Measurements from ENCODE around the gene CLINT1. TPM values are rescaled to one million over a fixed set of nuclear protein-coding genes. Genes with fewer than 3 reads are reported as not detected.

The CLINT1 gene
- total RNA-seq, 1 donor from 2014 or later, result 62.3 TPM

GRCh38 chr5:157802736-157803135 is 56.2 kb downstream of the CLINT1 start:
- DNase-seq (ENCODE audit: extremely low spot score, unreplicated experiment), result no peak
- Mint-ChIP-seq H3K36me3 (ENCODE audit: unreplicated experiment) (peaks cover 27% of the 10 kb centered on the region), H3K4me3 (ENCODE audit: unreplicated experiment) (no peak overlapping the region), H3K27me3 (ENCODE audit: unreplicated experiment) (no peaks in the 10 kb centered on the region), H3K9me3 (ENCODE audit: unreplicated experiment) (no peaks in the 10 kb centered on the region), H3K4me1 (ENCODE audit: unreplicated experiment) (no peaks in the 10 kb centered on the region), H3K27ac (ENCODE audit: unreplicated experiment) (no peak overlapping the region)
- no peak for TF ChIP-seq CTCF (IDR thresholded peaks at IDR 0.05)

- H3K4me1 Mint-ChIP-seq (ENCODE audit: unreplicated experiment), result no peaks in the 10 kb centered on the region
- no peaks in the 10 kb centered on the region for H3K27me3 Mint-ChIP-seq (ENCODE audit: unreplicated experiment)
- H3K9me3 Mint-ChIP-seq (ENCODE audit: unreplicated experiment), result no peaks in the 10 kb centered on the region
- DNase-seq (ENCODE audit: extremely low spot score, unreplicated experiment), result no peak
- H3K4me3 Mint-ChIP-seq (ENCODE audit: unreplicated experiment), result no peak overlapping the region
- H3K27ac Mint-ChIP-seq (ENCODE audit: unreplicated experiment), result no peak overlapping the region
- no peak for TF ChIP-seq CTCF (IDR thresholded peaks at IDR 0.05)
- peaks cover 22% of the 10 kb centered on the region for H3K36me3 Mint-ChIP-seq (ENCODE audit: unreplicated experiment)
Observed at GRCh38 chr5:157800137-157800536, 58.8 kb downstream of the CLINT1 start.

- no peaks in the 10 kb centered on the region for H3K27me3 Mint-ChIP-seq (ENCODE audit: unreplicated experiment)
- no peak for DNase-seq (ENCODE audit: extremely low spot score, unreplicated experiment)
- H3K4me3 Mint-ChIP-seq (ENCODE audit: unreplicated experiment), result no peak overlapping the region
- peaks cover 23% of the 10 kb centered on the region for H3K36me3 Mint-ChIP-seq (ENCODE audit: unreplicated experiment)
- no peaks in the 10 kb centered on the region for H3K4me1 Mint-ChIP-seq (ENCODE audit: unreplicated experiment)
- no peak overlapping the region for H3K27ac Mint-ChIP-seq (ENCODE audit: unreplicated experiment)
- H3K9me3 Mint-ChIP-seq (ENCODE audit: unreplicated experiment), result no peaks in the 10 kb centered on the region
- no peak for TF ChIP-seq CTCF (IDR thresholded peaks at IDR 0.05)
Observed at GRCh38 chr5:157799578-157799977, 59.4 kb downstream of the CLINT1 start.

- Mint-ChIP-seq H3K36me3 (ENCODE audit: unreplicated experiment) (peaks cover 33% of the 10 kb centered on the region), H3K4me1 (ENCODE audit: unreplicated experiment) (no peaks in the 10 kb centered on the region)
- no peak for TF ChIP-seq CTCF (IDR thresholded peaks at IDR 0.05)
Observed at GRCh38 chr5:157793301-157793700, 65.6 kb downstream of the CLINT1 start.

GRCh38 chr5:157785801-157786200 is 73.1 kb downstream of the CLINT1 start:
- Mint-ChIP-seq H3K9me3 (ENCODE audit: unreplicated experiment) (no peaks in the 10 kb centered on the region), H3K27me3 (ENCODE audit: unreplicated experiment) (no peaks in the 10 kb centered on the region), H3K4me3 (ENCODE audit: unreplicated experiment) (no peak overlapping the region), H3K4me1 (ENCODE audit: unreplicated experiment) (no peaks in the 10 kb centered on the region), H3K36me3 (ENCODE audit: unreplicated experiment) (peaks cover 32% of the 10 kb centered on the region), H3K27ac (ENCODE audit: unreplicated experiment) (no peak overlapping the region)
- no peak for TF ChIP-seq CTCF (IDR thresholded peaks at IDR 0.05)
- DNase-seq (ENCODE audit: extremely low spot score, unreplicated experiment), result no peak

More at GRCh38 chr5:157793301-157793700, 65.6 kb downstream of the CLINT1 start:
- H3K9me3 Mint-ChIP-seq (ENCODE audit: unreplicated experiment), result no peaks in the 10 kb centered on the region
- no peak overlapping the region for H3K4me3 Mint-ChIP-seq (ENCODE audit: unreplicated experiment)
- no peak for DNase-seq (ENCODE audit: extremely low spot score, unreplicated experiment)
- no peak overlapping the region for H3K27ac Mint-ChIP-seq (ENCODE audit: unreplicated experiment)
- no peaks in the 10 kb centered on the region for H3K27me3 Mint-ChIP-seq (ENCODE audit: unreplicated experiment)
